Stimulated activated CD4-positive, alpha-beta T cell treated with anti-CD3 and anti-CD28 coated beads, TNF-alpha, amount 100 ng/mL, for 24 hours (primary cell): ENCODE data around the gene ZNF318.

Source experiments
- DNase-seq, 3 experiments: peaks; one replicate each; pipeline ENCODE4 v3.0.0-alpha.2; 2020; ENCODE audit warnings: low read depth in 3 of 3

The ZNF318 gene

DNA sequence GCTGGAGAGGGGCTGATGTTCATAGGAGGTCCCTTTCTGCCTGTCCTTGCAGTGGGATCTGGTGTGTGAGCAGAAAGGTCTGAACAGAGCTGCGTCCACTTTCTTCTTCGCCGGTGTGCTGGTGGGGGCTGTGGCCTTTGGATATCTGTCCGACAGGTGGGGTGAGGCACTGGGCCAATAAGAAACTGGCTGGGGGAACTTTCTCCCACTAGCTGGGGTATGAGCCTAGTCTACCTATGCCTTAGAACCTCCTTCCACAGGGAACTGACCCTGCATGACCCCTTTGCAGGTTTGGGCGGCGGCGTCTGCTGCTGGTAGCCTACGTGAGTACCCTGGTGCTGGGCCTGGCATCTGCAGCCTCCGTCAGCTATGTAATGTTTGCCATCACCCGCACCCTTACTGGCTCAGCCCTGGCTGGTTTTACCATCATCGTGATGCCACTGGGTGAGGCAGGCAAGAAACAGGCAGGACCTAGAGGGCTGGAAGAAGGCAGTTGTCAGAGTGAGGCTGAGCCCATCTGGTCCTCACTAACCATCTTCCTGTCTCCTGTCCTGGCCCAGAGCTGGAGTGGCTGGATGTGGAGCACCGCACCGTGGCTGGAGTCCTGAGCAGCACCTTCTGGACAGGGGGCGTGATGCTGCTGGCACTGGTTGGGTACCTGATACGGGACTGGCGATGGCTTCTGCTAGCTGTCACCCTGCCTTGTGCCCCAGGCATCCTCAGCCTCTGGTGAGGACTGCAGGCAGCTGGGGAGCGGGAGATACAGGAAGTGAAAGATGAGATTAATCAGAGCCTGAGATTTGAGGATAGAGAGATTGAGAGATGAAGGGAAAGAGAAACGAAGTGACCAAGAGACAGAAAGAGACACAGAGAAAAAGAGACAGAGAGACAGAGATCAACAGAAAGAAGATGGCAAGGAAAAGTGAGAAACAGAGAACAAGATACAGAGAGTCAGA lies 69.8 kb downstream of the ZNF318 start:
- DNase-seq, result no peak

DNA sequence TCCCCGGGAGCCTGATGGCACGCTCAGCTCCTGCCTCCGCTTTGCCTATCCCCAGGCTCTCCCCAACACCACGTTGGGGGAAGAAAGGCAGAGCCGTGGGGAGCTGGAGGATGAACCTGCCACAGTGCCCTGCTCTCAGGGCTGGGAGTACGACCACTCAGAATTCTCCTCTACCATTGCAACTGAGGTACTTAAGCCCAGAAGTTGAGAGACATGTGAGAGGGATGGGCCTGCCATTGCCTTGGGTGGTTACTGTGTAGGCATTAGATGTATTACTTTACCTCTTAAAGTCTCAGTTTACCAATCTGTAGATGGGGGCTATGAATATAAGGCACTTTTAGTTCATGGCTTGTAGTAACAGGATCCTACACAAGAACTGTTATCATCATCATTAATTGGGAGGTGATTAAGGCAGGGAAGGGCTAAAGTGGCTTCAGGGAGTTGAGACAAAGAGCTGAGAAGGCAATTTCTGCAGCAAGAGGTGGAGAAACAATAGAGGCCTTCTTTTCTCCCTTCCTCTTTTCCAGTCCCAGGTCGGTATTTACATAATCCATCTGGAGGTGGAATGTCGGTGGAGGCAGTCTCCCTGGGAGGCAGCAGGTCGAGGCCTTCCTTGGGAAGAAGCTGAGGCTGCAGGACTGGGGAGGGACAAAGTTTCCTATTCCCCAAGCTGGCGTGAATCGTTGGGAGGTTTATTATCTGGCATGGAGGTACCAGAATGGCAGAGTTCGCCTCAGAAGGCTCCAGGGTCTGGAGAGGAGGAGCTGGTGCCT lies 70.7 kb downstream of the ZNF318 start:
- no peak for DNase-seq

DNA sequence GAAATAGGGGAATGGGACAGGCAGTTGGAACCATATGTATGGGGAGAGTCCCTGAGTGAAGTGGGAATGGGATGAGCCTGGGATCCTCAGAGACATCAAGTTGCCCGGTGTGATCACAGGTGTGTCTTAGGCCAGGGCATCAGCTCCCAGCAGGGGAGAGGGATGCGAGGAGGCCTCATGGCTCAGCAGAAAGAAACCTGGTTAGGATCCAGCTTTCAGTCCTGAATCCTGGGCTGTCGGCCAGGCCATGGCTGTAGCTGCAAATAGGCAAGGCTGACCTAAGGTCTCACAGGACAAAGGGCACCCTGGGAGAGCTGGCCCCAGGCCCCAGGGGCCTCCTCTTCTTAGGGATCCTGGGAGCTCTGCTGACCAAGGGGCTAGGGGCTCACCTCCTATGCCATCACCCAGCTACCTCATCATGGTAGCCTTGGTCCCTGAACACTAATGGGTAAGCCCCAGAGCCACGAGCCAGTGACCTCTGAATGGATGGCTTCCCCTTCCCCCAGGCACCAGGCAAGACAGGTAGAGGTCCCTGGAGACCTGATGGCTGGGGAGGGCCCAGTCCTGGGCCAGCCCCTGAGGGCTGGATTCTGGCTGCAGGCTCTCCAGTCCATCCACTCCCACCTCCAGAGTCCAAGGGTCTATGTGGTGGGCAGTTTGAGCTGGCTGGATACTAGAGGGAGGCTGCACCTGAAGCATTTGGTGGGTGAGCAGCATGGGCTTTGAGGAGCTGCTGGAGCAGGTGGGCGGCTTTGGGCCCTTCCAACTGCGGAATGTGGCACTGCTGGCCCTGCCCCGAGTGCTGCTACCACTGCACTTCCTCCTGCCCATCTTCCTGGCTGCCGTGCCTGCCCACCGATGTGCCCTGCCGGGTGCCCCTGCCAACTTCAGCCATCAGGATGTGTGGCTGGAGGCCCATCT lies 71.5 kb downstream of the ZNF318 start, which contains the start of gene SLC22A7:
TSS of gene SLC22A7 (plus strand) at position 617 of the 921 bp plus-strand sequence. CDS start at position 716, 99 bp downstream.
- no peak for DNase-seq

DNA sequence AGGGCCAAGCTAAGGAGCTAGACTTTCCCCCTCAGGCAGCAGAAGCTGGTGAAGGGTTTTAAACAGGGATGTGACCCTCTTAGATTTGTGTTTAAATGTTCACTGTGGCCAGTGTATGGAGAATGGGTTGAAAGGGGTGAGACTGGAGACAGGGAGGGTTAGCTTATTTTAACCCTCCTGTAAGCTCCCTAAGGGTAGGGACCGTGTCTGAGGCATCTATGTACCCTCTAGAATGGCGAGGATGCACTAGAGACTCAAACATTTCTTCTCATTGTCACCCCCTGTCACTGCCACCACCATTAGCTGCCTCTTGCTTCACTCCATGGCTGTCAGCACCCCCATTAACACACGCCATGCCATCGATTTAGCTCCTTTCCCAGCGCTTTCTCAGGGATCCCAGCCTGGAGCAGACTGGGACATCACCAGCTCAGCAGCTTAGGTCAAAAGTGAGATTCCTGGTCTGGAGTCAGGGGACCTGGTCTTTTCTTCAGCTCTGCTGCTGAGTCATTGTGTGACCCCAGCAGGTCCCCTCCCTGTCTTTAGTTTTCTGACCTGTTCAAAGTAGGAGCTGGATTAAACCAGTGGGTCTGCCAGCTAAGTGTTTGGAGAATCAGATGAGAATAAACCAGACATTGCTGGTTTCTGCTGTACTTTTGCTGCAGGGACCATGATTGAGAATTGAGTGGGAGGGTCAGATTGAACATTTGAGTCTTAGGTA lies 72.5 kb downstream of the ZNF318 start:
- no peak for DNase-seq

DNA sequence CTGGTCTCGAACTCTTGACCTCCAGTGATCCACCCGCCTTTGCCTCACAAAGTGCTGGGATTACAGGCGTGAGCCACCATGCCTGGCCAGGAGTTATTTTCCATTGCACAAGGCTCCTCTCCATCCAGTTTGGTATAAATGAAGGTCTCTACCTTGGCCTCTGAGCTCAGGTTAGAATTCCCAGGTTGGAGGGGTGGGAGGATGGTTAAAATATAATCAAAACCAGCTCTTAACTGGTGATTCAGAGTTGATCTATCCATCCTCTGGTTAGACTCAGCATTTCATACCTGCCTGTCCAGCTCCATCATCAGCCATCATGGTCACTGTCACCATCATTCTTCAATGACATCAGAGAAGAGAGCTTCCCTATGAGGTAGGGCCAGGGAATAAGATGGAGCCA lies 74.0 kb downstream of the ZNF318 start:
- DNase-seq, result no peak

DNA sequence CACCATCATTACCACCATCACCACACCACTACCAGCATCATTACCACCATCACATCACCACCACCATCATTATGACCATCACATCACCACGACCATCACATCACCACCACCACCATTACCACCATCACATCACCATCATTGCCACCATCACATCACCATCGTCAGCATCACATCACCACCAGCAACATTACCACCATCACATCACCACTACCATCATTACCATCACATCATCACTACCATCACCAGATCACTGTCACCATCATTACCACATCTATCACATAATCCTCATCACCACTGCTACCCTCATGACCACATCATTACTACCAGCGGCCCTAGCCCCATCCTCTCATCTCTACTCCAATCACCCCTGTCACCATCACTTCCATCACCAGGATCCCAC lies 74.9 kb downstream of the ZNF318 start:
- no peak for DNase-seq

DNA sequence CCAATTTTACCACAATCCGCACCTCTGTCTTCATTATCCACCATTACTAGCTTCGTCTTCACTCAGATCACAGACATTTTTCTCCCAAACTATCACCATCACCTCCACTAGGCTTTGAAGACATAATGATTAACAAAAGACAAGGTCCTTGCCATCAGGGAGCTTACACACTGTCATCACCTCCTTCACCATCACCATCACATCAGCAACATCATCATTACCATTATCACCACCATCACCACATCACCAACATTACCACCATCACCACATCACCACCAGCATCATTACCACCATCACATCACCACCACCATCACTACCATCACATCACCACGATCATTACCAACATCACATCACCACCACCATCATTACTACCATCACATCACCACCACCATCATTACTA lies 75.7 kb downstream of the ZNF318 start:
- no peak for DNase-seq

DNA sequence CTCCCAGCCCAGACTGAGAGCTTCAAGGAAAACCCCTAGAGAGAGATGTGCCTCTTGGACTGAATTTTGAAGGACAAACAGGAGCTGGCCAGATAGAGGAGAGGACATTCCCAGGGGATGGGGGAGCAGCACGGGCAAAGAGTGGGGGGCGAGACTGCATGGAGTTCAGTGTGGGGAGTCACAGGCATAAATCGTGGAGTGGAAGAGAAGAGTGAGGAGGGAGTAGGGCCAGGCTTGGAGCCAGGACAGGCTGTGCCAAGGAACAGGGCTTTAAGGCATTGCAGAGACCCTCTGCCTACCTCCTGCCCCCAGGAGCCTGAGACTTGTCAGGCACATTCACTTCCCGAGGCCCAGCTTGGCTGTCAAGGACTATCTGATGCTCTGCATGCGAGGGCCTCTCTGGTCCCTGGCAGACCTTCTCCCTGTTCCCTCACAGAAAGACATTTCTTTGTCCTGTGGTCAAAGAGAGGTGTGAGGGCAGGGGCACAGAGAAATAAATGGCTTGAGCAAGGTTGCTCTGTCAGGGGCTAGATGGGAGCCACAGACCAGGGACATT lies 76.6 kb downstream of the ZNF318 start:
- no peak for DNase-seq

DNA sequence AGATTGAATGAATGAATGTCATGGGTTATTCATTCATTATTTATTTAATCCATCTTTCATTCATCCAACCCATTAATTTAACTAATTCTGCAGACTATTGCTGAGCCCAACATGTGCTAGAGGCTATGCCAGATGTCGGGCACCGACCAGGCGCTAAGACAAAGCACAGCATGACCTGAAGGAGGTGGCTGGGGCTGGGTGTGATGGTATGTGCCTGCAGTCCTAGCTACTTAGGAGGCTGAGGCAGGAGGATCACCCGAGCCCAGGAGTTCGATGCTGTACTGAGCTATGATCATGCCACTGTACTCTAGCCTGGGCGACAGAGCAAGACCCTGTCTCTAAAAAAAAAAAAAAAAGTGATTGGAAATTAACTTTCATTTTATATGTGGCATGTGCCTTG lies 77.1 kb downstream of the ZNF318 start:
- no peak for DNase-seq

DNA sequence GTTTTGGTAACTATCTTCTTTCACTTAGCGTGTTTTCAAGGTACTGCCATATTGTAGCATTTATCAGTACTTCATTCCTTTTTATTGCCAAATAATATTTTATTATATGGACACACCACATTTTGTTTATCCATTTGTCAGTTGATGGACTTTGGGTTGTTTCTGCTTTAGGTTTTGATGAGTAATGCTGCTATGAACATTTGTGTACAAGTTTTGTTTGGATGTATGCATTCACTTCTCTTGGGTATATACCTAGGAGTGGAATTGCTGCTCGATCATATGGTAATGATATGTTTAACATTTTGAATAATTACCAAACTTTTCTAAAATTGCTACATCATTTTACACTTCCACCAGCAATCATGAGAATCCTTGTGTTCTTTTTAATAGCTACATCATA lies 77.7 kb downstream of the ZNF318 start:
- DNase-seq, result no peak

DNA sequence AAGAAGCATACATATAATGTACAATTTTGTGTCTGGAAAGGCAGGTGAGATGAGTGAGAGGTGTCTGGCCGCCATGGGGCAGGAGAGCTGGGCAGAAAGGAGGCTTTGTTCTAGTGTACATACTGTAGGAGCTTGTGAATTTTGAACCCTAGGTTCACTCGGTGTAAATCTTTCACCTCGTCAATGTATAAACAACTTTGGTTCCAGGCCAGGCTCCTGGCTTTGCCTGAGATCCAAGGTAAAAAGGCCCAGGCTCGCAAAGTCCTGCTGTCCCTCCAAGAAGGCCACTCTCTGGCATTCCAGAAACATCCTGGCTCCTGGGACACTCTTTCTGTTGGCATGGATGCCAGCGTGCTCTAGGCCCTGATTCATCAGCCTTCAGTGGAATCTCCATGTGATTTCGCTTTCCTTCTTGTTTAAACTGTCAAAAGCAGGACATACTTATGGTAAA lies 78.5 kb downstream of the ZNF318 start:
- no peak for DNase-seq

DNA sequence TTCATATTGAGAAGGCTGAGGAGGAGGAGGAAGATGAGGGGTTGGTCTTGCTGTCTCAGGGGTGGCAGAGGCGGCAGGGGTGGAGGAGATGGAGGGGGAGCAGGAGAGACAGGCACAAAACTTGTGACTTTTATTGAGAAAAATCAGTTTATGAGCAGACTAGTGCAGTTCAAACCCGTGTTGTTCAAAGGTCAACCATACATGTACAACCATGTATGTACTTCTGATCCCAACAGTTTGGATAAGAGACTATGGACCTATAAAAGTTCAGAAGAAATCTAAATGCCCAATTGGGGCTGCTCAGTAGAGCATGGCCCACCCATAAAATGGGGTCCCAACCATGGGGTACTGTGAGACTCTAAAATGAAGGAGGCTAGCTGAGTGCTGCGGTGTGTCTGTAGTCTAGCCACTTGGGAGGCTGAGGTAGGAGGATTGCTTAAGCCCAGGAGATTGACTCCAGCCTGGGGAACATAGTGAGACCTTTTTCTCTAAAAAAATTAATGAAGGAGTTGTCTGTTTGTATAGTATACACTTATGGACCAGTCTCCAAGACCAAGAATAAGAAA lies 79.0 kb downstream of the ZNF318 start:
- no peak for DNase-seq

DNA sequence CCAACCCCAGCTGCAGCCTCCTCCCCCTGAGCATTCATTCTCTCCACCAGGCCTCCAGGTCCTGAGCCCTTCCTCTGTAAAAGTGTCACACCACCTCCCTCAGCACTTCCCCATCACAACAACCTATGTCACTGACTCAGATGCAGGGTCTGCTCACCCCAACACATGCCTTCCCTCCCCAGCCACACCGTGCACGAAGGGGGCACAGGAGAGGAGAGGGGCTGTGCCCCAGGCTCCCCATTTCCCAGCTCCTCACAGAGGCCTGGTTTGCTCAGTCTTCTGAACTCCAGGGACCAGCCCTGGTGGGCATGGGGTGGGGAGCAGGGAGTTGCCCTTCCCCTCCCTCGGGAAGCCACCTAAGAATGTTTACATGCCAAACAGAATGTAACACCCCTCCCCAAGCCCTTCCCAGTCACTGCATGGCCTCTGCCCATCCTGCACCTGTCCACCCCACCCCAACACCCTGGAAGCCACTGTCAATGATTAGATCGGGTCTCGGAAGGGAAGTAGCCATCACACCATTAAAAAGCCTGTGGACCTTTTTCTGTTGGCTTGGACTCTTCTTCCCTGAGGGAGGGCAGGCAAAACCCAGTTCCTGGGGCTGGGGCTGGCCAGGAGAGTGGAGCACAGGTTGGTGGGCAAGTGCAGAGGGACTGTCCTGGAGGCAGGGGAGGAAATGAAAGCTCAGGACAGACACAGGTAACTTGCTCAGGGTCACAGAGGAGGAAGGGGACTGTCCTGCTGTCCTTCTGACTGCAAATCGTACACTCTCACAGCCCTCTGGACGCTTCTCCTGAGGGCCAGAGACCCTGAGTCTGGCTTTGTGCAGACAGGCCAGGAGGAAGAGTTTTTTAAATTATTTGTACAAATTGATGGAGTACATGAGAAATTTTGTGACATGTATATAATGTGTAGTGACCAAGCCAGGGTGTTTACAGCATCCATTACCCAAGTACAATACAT lies 81.4 kb downstream of the ZNF318 start:
- DNase-seq, result no peak

DNA sequence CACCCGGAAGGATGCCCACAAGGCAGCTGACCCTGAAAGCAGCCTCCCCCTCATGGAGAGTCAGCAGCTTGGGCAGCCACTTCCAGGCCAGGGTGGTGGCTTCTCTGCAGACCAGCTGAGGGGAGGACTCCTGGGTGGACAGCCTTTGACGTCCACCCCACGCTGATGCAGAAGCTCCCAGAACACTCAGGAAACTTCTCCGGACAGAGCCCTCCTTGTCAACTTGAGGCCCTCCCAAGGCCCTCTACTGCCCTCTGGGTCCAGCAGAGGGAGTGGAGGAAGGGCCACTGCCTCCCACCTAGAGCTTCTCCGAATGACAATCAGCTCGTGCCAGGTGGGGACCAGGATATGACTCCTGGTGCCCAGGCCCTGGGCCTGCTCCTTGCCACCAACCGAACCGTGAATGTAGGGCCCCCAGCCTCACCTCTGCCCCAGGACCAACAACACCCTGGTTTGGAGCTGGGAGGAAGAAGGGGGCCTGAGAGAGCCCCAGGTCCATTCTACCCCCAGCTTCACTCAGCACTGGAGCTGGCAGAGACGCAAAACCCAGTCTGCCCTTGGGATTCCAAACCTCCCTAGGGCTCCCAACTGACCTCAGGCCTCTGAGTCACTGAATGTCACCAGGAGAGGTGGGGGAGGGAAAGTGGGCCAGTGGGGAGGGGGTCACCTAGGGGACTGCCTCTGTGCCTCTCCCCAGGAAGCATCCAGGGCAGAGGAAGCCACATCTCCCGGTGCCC lies 82.3 kb downstream of the ZNF318 start:
- no peak for DNase-seq

DNA sequence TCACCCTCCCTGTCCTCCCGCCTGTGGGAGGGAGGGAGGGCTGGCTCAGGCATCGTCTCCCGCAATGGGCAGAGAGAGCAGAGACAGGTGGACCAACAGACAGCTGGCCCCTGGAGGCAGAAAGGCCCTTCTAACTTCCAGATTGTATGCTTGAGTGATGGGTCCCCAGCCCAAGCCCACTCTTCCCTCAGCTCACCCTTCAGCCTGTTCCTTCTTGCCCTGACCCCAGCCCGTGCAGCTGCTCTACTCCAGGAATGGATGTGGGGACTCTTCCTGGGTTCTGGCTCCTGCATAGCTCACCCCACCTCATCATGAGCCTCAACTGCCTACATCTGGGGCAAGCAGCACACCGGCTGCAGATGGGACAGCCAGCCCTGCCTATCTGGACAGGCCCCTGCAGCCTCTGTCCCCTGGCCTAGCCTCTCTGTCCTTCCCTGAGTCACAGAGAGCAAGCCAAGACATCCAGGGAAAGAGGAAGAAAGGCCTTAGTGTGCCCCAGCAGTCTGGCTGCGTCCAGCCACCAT lies 82.9 kb downstream of the ZNF318 start:
- DNase-seq, result no peak
